DMS79 treated with DMSO at 0.1 percent for 48 hours (cell line): ENCODE measurements around the gene ERC1.
"Not testable (repeated sequence)": the region's sequence is repeated elsewhere in the genome, so short reads cannot be mapped to it uniquely, and the experiment has no call there.

Experiments
- DNase-seq: peaks from one replicate; lab custom pipeline; 2025; lab: John Stamatoyannopoulos, UW

ERC1 gene

DNA sequence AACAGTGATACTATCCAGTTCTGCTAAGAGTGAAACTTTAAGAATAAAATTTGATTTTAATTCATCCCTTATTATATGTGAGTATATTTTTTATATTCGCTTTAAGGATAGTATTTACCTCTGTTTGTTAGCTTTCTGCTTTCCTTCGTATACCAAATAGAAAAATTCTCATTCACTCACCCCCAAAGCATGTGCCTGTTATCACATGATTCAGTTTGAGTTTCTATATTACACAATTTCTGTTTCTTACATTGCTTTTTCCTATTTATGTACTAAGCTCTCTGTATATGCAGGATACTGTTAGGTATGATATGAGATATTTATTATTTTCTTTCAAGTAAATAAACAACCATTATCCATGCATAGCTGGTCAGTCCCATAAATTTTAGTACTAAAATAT, 328.2 kb downstream of the ERC1 start:
- DNase-seq = no peak

DNA sequence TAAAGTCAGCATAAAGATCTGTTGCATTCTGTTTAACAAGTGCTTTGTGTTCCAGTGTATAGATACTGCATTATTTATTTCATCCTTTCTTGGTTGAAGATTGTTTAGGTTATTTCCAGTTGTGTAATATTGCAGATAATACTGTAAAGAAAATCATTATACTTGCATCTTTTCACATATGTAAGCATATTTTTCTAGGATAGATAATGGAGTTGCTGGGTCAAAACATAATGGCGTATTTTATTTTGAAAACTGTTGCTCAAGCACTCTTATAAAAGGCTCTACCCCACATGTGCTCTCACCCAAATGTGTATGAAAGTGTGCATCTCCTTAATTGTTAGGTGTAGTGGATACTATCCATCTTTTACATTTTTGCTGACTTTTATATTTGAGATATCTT, 329.0 kb downstream of the ERC1 start:
- DNase-seq = no peak

DNA sequence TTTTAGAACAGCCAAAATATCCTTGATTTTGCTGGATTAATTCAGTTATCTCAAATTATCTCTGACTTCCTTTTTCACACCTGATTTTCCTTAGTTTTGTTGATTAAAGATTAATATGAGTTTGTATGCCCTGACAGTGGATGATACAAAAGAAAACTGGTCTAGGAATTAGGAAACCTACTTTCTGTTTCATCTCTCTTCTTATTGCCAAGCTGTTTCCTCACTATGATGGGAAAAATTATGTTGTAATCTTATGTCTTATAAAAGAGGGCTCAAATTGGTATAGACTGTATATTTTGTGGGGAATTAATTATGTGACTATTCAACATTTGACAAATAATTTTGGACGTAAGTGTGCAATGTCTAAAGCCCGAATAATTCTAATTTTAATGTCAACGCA, 331.8 kb downstream of the ERC1 start:
- no peak for DNase-seq

DNA sequence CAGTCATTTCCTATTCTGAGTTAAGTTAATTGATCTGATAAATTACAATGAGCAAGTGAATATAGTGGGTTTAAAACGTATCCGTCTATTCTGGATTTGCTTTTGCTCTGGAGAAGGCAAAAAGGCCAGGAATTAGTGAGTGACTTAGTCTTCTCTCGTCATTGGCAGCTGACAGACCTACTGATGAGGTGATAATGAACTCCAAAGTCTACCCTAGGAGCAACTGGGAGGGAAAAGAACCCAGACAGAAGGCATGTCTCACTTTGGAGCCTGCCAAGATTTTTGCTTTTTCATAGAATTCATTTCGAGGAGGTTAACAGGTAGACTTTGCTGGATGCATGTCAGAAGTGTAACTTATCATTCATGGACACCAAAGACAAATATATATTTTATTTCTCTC, 333.1 kb downstream of the ERC1 start:
- no peak for DNase-seq

DNA sequence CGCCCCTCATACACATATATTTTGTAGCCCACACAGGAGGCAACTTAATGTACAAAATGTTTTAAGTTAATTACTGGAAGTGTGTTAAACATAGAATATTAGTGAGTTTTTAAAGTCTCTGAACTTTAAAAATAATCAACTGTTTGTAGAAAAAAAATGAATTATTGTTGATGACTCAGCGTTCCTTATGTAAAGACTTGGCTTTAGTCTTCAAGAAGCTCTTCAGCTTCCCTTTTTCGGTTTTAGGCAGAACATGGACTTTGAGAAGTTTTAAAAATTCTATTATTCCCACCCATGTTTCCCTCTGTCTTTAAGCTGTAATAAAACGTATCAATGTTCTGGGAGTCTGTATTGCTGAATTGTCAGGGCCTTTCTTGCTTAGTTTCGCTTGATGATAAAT, 333.9 kb downstream of the ERC1 start:
- no peak for DNase-seq

DNA sequence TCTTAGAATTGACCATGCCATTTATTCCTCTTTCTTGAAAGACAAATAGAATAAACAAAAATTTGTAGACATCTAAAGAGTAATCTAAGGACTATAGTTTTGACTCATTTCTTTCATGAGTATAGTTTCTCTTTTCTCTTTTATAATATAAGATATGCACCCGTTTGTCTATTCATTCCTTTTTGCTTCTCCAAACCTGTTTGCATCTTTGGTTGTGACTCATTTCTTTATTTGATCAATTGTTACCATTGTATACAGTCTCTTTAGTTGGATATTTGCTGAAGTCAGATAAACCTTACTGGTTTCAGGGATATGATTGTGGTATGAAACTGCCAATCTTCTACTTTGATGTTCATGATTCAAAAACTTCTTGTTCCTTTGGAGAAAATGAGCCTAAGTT, 334.6 kb downstream of the ERC1 start:
- DNase-seq = no peak

DNA sequence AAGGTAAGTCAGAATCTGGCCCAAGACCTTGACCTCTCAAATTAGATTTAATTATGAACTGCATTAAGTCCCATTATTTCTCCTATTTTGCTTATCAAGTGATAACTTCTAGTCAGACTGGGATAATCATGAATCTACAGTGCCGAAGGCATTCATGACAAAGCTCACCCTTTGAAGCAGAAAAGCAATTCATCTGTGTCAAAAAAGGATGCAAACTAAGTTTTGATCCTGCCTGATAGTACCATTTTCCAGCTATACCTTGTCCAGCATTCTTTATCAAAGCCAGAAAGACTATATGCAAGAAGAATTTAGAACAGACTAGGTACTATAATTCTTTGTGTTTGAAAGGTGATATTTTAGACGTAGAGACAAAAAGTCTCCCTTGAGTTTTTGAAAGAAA, 335.2 kb downstream of the ERC1 start:
- no peak for DNase-seq

DNA sequence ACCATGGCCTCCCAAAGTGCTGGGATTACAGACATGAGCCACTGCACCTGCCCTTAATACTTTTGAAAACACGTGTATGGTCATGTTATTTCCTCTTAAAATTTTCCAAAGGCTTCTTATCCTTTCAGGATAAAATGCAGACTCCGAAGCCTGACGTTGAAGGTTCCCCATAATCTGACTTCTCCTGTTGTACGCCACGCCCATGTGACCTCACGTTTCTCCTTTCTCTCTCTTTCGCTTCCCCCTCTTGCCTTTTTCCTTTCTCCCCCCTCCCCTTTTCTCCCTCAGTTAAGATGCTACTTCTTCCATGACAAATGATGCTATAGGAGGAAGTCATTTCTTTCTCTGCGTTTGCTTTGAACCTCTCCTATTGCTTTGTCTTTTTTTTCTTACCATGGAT, 337.4 kb downstream of the ERC1 start:
- DNase-seq = no peak

DNA sequence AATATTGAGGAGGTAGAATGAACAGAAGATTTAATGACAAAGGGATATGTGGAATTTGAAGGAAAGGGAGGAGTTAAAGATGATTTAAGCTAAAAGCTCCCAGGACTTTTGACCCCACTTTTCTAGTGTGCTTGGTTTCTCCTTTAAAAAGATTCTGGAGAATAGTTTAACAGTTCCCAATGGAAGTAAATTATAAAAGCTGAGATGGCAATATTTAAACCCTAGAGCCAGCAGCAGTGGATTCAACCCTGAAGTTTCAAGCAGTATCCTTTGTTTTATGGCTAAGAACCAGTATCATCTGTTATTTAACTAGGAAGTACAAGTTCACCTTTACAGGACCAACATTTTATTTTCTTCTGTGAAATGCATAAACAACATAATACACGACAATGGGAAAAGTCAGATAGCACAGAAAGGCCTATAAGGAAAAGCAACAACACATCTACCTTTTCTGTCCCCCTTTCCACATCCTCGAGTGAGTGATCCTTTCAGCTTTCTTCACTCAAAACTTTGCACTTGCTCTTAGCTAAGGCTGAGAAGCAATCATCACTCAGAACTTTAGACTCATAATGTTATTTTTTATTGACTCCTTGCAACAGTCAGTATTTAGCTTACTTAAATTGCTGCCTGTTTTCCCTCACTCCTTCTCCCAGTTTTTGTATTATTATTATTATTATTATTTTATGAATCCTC, 338.9 kb downstream of the ERC1 start:
- no peak for DNase-seq

DNA sequence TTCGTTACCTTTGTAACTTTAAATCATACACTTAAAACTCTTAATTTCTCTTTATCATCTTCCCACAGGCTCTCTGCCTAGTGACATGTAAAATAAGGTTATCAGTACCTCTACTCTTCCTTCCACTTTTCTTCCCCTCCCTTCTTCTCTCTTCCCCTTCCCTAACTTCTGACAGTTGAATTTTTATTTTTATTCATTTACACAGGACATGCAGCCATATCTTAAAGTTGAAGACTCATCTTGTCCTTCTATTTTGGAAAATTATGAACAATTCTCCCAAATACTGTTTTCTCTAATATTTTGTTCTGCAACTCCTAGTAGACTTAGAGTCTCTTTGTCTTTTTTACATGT, 339.4 kb downstream of the ERC1 start:
- DNase-seq = no peak

DNA sequence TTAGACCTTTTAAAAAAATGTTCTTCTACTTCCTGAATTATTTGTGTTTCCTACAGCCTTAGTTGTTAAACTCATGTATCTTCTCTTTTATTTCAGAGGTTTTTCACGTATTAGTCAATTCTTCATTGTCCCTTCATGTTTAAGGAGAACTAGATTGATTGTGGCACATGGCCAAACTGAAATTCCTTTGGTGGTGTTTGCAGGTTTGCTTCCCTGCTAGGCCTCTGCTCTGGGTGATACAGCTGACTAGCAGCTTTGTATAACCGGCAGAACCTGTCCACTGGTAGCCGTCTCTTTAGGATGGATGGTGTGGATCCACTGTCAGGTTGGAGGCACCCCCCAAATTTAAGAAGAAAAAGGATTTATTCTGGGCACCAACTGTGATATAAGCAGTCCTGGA, 341.3 kb downstream of the ERC1 start:
- DNase-seq = no peak

DNA sequence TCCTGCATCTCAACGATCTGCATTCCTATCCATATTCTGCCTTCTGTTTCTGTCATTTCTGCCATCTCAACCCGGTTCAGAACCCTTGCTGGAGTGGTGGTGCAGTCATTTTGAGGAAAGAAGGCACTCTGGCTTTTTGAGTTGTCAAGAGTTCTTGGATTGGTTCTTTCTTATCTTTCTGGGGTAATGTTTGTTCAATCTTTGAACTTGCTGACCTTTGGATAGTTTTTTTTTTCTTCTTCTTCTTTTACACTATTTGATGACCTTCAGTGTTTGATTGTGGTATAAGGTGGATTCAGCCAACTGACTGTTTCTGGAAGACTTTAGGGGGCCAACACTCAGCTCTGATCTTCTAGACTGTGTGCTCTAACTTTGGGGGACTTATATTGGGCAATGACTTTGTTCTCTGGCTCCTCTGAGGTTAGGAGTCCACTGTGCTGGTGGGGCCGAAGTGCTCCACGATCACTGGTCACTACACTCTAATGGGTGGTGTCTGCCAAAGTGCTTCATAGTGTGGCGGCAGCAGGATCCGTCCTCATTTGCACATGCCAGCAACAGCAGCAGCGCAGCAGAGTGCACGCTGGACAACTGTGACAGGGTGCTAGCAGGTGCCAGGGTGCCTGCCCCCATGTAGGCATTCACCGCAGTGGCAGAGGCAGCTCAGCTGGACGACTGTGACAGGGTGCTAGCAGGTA, 347.6 kb downstream of the ERC1 start:
- no peak for DNase-seq

DNA sequence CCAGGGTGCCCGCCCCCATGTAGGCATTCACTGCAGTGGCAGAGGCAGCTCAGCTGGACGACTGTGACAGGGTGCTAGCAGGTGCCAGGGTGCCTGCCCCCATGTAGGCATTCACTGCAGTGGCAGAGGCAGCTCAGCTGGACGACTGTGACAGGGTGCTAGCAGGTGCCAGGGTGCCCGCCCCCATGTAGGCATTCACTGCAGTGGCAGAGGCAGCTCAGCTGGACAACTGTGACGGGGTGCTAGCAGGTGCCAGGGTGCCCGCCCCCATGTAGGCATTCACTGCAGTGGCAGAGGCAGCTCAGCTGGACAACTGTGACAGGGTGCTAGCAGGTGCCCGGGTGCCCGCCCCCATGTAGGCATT, 348.1 kb downstream of the ERC1 start:
- DNase-seq = not testable (repeated sequence)

DNA sequence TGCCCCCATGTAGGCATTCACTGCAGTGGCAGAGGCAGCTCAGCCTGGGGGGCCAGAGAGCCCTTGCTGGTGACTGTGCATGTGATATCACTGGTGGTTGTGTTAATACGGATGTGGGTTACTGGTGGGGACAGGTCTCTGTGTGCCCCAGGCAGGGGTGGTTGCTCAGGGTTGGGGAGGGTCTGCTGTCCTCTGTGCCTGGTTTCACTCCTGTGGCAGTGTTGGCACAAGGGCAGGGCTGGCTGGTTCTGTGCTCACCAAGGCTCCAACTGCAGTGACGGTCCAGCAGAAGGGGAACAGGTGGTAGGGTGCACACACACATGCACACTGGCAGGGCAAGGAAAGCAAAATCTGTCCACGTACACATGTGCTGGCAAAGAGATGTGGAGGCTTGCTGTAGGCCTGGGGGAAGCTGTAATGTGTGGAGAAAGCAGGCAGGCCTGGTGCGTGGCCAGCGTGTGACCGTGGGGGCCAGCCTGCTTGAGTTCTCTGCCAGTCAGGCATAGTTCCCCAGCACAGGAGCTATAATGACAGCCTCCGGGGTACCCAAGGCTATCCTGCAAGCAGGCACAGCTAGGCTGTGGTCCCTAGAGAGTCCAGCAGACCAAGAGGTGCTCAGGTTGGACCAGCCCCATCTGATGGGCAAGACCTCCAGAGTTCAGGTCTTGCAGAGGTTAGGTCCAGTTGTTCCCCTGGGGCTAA, 348.7 kb downstream of the ERC1 start:
- no peak for DNase-seq

DNA sequence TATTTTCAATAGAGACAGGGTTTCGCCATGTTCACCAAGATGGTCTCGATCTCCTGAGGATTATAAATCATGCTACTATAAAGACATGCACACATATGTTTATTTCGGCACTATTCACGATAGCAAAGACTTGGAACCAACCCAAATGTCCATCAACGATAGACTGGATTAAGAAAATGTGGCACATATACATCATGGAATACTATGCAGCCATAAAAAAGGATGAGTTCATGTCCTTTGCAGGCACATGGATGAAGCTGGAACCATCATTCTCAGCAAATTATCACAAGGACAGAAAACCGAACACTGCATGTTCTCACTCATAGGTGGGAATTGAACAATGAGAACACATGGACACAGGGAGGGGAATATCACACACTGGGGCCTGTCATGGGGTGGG, 350.2 kb downstream of the ERC1 start:
- DNase-seq = not testable (repeated sequence)

DNA sequence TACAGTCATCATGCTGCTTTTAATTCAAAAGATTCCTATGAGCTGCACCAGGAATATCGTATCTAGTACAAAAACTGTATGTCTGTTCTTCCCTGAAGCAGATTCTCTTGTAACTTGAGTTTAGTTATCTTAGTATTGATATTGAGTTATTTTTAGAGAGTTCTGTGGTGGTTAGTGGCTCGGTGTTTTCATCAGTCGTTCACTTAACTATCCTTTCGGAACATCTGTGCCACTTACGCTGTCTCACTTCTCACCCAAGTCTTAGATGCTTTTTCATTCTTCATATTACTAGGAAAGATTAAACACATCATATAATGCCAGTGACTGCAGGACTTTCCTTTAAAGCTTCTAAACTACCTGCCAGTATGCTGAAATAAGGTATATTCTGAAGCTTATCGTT, 352.4 kb downstream of the ERC1 start:
- no peak for DNase-seq

DNA sequence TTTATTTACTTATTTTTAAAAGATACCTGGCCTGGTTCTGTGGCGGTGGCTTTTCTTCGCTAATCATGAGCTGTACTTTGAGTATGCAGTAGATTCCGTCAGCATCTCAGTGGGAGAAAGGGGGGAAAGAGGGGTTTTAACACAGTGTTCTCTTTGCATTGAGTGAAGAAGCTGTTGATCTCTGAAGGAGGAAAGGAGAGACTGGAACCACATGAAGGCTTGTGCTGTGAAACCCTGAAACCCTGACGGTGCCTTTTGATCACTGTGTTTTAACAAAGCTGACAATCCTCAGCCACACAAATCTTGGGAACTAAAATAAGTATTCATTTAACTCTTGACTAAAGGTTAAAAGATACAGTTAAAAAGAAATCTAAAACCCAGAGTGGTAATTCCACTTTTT, 353.2 kb downstream of the ERC1 start:
- DNase-seq = no peak

DNA sequence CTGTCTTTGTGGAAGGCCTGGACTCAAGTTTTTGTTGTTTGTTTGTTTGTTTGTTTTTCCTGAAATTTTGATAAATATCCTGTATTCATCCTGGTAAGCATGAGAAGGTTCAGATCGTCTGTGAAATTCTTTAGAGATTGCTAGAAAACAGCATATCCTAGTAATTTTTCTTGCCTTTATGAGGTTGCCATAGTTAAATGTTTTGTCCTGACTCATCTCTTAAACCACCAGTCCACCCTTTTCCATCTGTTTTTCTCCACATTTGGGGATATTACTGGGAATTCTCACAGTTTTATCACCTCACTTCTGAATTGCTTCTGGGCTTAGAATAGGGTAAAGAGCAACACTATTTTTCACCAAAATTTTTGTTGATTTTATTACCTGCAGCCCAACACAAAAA, 355.1 kb downstream of the ERC1 start:
- DNase-seq = no peak

DNA sequence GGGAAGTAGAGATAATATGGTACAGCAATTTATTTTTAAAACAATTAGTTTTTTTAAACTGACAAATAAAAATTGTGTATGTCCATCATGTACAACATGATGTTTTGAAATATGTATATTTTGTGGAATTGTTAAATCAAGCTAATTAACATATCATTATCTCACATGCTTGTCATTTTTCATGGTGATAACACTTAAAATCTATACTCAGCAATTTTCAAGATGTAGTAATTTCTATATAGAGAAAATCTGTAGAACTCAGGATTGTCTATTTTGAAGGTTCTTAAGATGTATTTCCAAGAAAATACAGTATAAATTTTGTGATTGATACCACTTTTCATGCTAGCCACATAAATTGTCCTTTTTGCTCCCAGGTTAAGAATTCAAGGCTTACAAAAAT, 356.3 kb downstream of the ERC1 start:
- DNase-seq = no peak

DNA sequence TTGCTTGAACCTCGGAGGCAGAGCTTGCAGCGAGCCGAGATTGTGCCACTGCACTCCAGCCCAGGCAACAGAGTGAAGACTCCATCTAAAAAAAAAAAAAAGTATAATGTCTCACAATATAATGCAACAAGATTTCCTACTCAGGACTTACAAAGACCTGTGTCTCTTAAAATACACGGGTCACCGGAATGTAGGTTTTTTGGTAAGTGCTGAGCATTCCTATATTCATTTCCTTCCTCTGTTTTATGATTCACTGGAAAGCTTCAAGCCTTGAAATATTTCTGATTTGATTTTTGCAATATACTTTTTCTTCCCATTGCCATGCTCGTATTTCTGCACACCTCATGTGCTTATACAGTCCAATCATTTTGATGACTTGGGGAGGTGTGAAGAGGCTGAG, 357.6 kb downstream of the ERC1 start:
- no peak for DNase-seq

DNA sequence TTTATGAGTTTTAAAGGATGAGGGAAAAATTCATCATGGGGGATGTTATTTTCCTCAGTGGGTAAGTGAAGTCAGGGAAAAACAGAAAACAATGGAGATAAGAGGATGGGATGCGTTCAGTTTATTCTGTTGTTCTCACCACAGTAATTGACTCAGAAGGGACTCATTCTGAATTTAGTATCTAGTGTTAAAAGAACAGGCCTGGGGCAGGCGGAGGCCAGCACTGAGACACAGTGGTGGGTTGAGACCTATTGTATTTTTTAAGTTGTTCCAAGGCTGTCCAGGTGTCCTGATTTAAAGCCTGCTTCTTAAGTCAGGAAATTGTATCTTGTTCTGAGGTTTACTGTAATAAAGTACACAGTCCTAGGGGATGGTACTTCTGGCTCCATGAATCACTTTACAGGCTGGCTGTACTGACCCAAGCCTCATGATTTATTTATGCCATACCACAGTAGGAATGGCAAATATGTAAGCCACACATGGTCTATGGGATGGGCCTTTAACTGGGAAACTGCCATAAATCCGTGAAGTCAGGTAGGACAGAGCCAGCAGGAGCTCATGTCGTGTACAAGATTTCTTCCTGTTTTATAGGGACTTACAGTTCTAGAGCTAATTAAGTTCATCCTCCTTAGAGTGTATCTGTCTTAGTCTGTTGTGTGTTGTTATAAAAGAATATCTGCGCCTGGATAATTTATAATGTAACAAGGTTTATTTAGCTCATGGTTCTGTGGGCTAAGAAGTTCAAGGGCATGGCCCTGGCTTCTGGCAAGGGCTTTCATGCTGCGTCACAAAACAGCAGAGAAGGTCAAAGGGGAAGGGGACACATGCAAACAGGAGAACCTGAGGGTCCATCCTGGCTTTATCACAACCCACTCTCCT, 359.3 kb downstream of the ERC1 start:
- no peak for DNase-seq

DNA sequence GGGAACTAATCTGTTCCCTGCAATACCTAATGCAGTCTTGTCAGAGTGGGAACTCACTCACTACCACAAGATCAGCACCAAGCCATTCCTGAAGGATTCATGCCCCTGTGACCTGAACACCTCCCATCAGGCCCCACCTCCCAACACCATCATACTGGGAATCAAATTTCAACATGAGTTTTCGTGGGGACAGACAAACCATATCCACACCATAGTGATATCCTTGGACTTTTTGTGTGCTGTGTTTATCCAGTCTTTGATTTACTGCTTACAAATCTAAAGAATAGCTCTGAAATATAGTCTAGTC, 359.9 kb downstream of the ERC1 start:
- DNase-seq = no peak

DNA sequence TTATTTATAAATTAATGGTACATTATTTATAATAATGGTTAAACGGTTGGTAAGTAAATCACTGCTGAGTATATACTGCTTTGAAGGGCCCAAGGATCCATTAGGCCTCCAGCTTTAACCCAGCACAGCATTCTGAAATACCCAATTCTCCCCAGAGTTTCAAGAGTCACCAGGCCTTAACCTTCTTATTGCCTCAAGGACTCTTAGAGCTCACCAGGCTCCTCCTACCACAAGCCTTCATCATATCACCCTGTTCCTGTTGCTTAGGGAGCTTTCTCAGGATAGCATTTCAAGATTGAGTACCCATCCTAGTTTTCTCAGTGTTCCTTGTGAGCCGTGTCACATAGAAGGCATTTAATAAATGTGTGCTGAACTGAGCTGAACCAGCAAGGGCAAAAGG, 360.9 kb downstream of the ERC1 start:
- no peak for DNase-seq
